Uterus (tissue), 2 donors: ENCODE measurements around the gene PARP14.
"Not testable (repeated sequence)": the region's sequence is repeated elsewhere in the genome, so short reads cannot be mapped to it uniquely, and the experiment has no call there.

Experiments
- POLR2A ChIP-seq, 2 donors: fragments of 450-650 bp; IDR thresholded peaks; one replicate each; pipeline ENCODE4 v1.6.1; 2016; ENCODE audit warnings: antibody characterized with exemption in 2 of 2, mild to moderate bottlenecking in 1 of 2, moderate library complexity in 1 of 2
- TF ChIP-seq, protein P1 (sequence below), 4 experiments: fragments of 200-600 bp in 2 of 4; fragments of 450-650 bp in 2 of 4; sonication (generic) in 2 of 4; IDR thresholded peaks; one replicate each; pipeline ENCODE4 v1.5.1; 2016 to 2019; ENCODE audit warnings: antibody characterized with exemption in 4 of 4, mild to moderate bottlenecking in 2 of 4, moderate library complexity in 1 of 4

DNA sequence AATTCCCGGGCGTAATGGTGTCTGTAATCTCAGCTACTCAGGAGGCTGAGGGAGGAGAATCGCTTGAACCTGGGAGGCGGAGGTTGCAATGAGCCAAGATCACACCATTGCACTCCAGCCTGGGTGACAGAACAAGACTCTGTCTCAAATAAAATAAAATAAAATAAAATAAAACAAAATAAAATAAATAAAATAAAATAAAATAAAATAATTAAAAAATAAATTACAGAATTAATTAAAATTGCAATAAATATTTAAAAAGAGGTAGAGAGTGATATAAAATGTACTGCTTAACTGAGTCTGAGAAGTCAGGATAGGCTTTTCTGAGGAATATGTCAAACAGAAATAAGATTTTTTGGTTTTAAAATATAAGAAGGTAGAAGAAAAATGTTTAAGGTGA, 22.3 kb upstream of the PARP14 start:
- TF ChIP-seq, protein P1, sequence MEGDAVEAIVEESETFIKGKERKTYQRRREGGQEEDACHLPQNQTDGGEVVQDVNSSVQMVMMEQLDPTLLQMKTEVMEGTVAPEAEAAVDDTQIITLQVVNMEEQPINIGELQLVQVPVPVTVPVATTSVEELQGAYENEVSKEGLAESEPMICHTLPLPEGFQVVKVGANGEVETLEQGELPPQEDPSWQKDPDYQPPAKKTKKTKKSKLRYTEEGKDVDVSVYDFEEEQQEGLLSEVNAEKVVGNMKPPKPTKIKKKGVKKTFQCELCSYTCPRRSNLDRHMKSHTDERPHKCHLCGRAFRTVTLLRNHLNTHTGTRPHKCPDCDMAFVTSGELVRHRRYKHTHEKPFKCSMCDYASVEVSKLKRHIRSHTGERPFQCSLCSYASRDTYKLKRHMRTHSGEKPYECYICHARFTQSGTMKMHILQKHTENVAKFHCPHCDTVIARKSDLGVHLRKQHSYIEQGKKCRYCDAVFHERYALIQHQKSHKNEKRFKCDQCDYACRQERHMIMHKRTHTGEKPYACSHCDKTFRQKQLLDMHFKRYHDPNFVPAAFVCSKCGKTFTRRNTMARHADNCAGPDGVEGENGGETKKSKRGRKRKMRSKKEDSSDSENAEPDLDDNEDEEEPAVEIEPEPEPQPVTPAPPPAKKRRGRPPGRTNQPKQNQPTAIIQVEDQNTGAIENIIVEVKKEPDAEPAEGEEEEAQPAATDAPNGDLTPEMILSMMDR (IDR thresholded peaks at IDR 0.05) = not testable (repeated sequence)
- not testable (repeated sequence) for TF ChIP-seq POLR2A (IDR thresholded peaks at IDR 0.05)
